Sigmoid colon (tissue), 7 donors: ENCODE results near the gene CSRP1. TPM values are rescaled to one million over a fixed set of nuclear protein-coding genes. Genes with fewer than 3 reads are reported as not detected.

Experiments
- DNase-seq: peaks from one replicate; pipeline ENCODE4 v3.0.0-alpha.2; 2019
- H3K27ac ChIP-seq, 4 donors: fragments of 200-600 bp; sonication (generic); one replicate each; pipeline ENCODE4 v1.5.1; 2016 to 2019; ENCODE audit warnings: mild to moderate bottlenecking in 1 of 4
- H3K27me3 ChIP-seq, 3 donors: fragments of 200-600 bp; sonication (generic); one replicate each; pipeline ENCODE4 v1.5.1; 2019; ENCODE audit warnings: mild to moderate bottlenecking in 1 of 3
- H3K36me3 ChIP-seq, 4 donors: fragments of 200-600 bp; sonication (generic); one replicate each; pipeline ENCODE4 v1.5.1; 2016 to 2019
- H3K4me1 ChIP-seq, 4 donors: fragments of 200-600 bp; sonication (generic); one replicate each; pipeline ENCODE4 v1.5.1; 2017 to 2019
- H3K4me3 ChIP-seq, 4 donors: fragments of 200-600 bp; sonication (generic); one replicate each; pipeline ENCODE4 v1.5.1; 2017 to 2019; ENCODE audit warnings: mild to moderate bottlenecking in 2 of 4, moderate library complexity in 1 of 4
- H3K9me3 ChIP-seq, 4 donors: fragments of 200-600 bp in 3 of 4; sonication (generic) in 3 of 4; one replicate each; pipeline versions ENCODE4 v1.5.1 to v1.6.1; 2013 to 2019
- EP300 ChIP-seq, 4 donors: sonication (generic); formaldehyde crosslinking; IDR thresholded peaks; one replicate each; pipeline ENCODE4 v1.6.1; 2017; ENCODE audit warnings: antibody characterized with exemption in 4 of 4
- POLR2A ChIP-seq, 2 donors: fragments of 450-650 bp; IDR thresholded peaks; one replicate each; pipeline ENCODE4 v1.6.1; 2016; ENCODE audit warnings: antibody characterized with exemption in 2 of 2, mild to moderate bottlenecking in 2 of 2, moderate library complexity in 2 of 2
- POLR2AphosphoS5 ChIP-seq, 4 donors: sonication (generic); formaldehyde crosslinking; IDR thresholded peaks; one replicate each; pipeline ENCODE4 v1.6.1; 2017; ENCODE audit warnings: antibody characterized with exemption in 4 of 4
- WGBS, 2 donors: extraction: QIAGEN DNeasy Blood & Tissue Kit; methylation state at CpG; one replicate each; pipeline ENCODE4 v1.1.7; 2013; 5-methylcytosine and 5-hydroxymethylcytosine counted together
- intact Hi-C: fragments of 100-400 bp; cut with DNase I; formaldehyde crosslinking; loops from one replicate; pipeline ENCODE4 v1.15.1; 2023
- polyA plus RNA-seq, 3 donors: library from polyadenylated mRNA; stranded (reverse); fragments of 200-250 nt; gene quantifications; one replicate each; pipeline ENCODE4 v1.2.3, GENCODE V29; 2013
- total RNA-seq, 4 donors: library from RNA; depleted of rRNA; stranded (reverse); fragments of >200 nt; gene quantifications; one replicate each; pipeline ENCODE4 v1.1.0, GENCODE V29; 2016
- TF ChIP-seq, protein P1 (sequence below), 4 experiments: fragments of 450-650 bp in 3 of 4; fragments of 200-600 bp in 1 of 4; IDR thresholded peaks; one replicate each; pipeline ENCODE4 v1.5.1; 2016 to 2019; ENCODE audit warnings: antibody characterized with exemption in 4 of 4, mild to moderate bottlenecking in 3 of 4, moderate library complexity in 2 of 4
- donor health status: healthy with polysubstance abuse.
- donor health status: Bipolar disorder and iron deficiency.
- donor health status: healthy.

Gene CSRP1
- total and polyA plus RNA-seq, 7 donors = 189 to 8,467 (median 4,737) TPM

DNA sequence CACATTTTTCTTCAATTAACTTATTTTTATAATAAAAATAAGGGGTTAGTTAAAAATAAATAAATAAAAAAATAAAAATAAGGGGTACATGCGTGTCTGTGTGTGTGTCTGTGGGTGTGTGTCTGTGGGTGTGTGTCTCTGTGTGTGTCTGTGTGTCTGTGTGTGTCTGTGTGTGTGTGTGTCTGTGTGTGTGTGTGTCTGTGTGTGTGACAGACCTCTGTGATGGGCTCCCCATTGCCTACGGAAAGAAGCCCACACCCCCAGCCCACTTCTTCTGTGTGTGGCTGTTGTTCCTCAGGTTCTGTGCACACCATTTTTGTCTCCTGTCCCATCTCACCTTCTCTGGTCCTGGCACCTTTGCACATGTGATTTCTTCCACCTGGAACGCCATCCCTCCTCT, 47.9 kb downstream of the CSRP1 start:
- peaks cover 0 to 79% (median 73%) of the 10 kb centered on the region in 4 donors for H3K4me1 ChIP-seq
- TF ChIP-seq, protein P1, sequence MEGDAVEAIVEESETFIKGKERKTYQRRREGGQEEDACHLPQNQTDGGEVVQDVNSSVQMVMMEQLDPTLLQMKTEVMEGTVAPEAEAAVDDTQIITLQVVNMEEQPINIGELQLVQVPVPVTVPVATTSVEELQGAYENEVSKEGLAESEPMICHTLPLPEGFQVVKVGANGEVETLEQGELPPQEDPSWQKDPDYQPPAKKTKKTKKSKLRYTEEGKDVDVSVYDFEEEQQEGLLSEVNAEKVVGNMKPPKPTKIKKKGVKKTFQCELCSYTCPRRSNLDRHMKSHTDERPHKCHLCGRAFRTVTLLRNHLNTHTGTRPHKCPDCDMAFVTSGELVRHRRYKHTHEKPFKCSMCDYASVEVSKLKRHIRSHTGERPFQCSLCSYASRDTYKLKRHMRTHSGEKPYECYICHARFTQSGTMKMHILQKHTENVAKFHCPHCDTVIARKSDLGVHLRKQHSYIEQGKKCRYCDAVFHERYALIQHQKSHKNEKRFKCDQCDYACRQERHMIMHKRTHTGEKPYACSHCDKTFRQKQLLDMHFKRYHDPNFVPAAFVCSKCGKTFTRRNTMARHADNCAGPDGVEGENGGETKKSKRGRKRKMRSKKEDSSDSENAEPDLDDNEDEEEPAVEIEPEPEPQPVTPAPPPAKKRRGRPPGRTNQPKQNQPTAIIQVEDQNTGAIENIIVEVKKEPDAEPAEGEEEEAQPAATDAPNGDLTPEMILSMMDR (IDR thresholded peaks at IDR 0.05) = no peak
- TF ChIP-seq POLR2AphosphoS5 (IDR thresholded peaks at IDR 0.05) = no peak
- TF ChIP-seq POLR2A (IDR thresholded peaks at IDR 0.05) = no peak
- TF ChIP-seq EP300 (IDR thresholded peaks at IDR 0.05) = no peak

DNA sequence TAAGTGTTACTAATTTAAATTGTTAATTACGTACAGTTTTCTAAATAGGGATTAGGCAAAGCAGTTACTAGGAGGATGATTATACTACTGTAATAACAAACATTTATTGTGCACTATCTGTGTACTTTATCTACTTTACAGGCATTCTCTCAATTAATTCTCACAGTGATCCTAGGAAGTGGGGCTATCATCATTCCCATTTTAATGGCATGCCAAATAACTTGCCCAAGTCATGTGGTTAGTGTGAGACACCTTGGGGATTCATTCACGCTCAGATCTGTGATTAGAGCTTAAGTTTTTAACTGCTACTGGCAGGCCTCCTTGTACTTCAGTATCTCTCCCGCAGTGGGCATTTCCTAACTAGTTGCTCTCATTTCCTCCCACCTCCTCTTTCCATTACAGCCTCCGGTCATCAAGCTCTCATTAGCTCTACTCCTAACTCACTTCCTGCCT, 49.4 kb downstream of the CSRP1 start:
- Histone ChIP-seq H3K9me3 (no peaks in the 10 kb centered on the region), H3K27me3 (no peaks in the 10 kb centered on the region), H3K27ac (peak overlapping the region; percentile 39 to 84 (median 82)), H3K4me3 (no peak overlapping the region), H3K36me3 (no peaks in the 10 kb centered on the region), H3K4me1 (peaks cover 0 to 64% (median 60%) of the 10 kb centered on the region in 4 donors)
- DNase-seq = no peak
- TF ChIP-seq POLR2A (IDR thresholded peaks at IDR 0.05) (no peak), EP300 (IDR thresholded peaks at IDR 0.05) (no peak), POLR2AphosphoS5 (IDR thresholded peaks at IDR 0.05) (no peak)
- TF ChIP-seq, protein P1 (IDR thresholded peaks at IDR 0.05) = no peak
- intact Hi-C loops = loop anchor here (2.0 kb wide), 1 partner anchor 51 kb away; no protein-coding TSS in a partner anchor
- WGBS, 2 donors = 66 to 75% methylated on average over 4 of the region's 4 CpGs

More for the DNA sequence above, 47.9 kb downstream of the CSRP1 start:
- Histone ChIP-seq H3K9me3 (no peaks in the 10 kb centered on the region), H3K36me3 (peaks cover 0 to 2% (median 0%) of the 10 kb centered on the region in 4 donors), H3K4me3 (no peak overlapping the region), H3K27me3 (no peaks in the 10 kb centered on the region), H3K27ac (peak overlapping the region in 3 of 4 donors; percentile 82 to 100 (median 99))
- no peak for DNase-seq
- intact Hi-C loops = no loop called here
- 86 to 92% methylated on average over 3 of the region's 3 CpGs for WGBS, 2 donors

DNA sequence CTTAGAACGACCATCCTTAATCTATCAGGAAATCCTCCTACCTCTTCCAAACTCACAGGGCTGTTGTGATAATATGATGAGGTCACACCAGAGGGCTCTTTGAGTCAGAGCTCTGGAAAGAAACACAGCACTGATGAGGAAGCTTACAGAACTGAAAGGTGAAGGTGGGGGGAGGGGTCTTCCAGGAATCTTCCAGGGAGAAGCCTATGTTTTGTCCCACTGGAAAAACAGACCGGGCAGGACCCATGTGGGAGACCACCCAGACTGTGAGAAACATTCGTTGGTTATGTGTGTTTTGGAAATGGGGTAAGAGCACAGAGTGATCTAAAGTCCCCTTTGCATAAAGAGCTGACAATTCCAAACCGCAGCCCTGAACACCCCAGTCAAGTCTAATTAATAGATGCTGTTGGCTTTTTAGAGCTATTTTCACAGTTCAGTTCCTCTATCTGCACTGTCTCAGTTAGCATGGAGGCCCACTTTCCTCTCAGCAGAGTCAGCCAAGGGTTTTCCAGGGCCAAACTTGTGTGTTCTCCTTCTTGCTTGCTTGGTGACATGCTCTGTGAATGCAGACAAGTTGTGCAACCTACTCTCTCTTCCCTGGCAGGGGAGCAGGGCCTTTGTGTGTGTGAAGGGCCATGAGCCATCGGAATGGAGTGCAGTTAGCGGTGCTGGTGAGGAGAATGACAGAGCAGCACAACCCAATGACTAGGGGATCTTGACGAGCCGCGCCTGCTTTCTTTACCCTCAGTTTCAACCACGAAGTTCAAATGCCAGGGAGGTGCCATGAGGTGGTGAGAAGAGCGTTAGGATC, 50.2 kb downstream of the CSRP1 start:
- intact Hi-C loops = loop anchor here (2.0 kb wide), 1 partner anchor 52 kb away; no protein-coding TSS in a partner anchor
- Histone ChIP-seq H3K4me3 (no peak overlapping the region), H3K36me3 (no peaks in the 10 kb centered on the region), H3K27ac (peak overlapping the region; percentile 39 to 84 (median 82)), H3K27me3 (no peaks in the 10 kb centered on the region), H3K4me1 (peaks cover 0 to 56% (median 52%) of the 10 kb centered on the region in 4 donors), H3K9me3 (no peaks in the 10 kb centered on the region)
- TF ChIP-seq POLR2AphosphoS5 (IDR thresholded peaks at IDR 0.05) (peak; percentile 69 to 87 (median 83)), EP300 (IDR thresholded peaks at IDR 0.05) (peak in 2 of 4 donors; percentile 10 to 66), POLR2A (IDR thresholded peaks at IDR 0.05) (no peak)
- TF ChIP-seq, protein P1 (IDR thresholded peaks at IDR 0.05) = no peak
- DNase-seq = peak; percentile 96
- 60 to 72% methylated on average over 11 of the region's 11 CpGs for WGBS, 2 donors

DNA sequence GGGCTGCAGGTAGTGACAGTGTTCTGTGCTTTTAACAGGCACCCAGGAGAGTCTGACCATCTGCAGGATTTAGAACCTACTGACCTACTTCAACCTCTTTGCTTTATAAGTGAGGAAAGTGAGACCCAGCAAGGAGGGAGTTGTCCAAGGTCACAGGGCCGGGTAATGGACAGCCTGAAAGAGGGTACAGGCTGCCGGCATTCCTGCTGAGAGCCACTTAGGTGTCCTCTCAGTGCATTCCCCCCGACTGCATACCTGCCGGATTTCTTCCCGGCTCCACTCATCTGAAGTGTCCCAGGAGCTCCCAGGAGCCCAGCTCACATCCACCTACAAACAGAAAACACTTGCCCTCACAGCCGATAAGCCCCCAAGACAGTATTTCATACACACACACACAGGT, 51.8 kb downstream of the CSRP1 start:
- TF ChIP-seq EP300 (IDR thresholded peaks at IDR 0.05) (no peak), POLR2AphosphoS5 (IDR thresholded peaks at IDR 0.05) (no peak), POLR2A (IDR thresholded peaks at IDR 0.05) (no peak)
- TF ChIP-seq, protein P1 (IDR thresholded peaks at IDR 0.05) = no peak
- DNase-seq = no peak
- H3K9me3 ChIP-seq = no peaks in the 10 kb centered on the region
- 69 to 78% methylated on average over 6 of the region's 6 CpGs for WGBS, 2 donors
- no peaks in the 10 kb centered on the region for H3K27me3 ChIP-seq
- peak overlapping the region in 3 of 4 donors; percentile 82 to 84 (median 82) for H3K27ac ChIP-seq
- H3K4me1 ChIP-seq = peaks cover 0 to 54% (median 51%) of the 10 kb centered on the region in 4 donors
- intact Hi-C loops = no loop called here
- H3K4me3 ChIP-seq = no peak overlapping the region
- no peaks in the 10 kb centered on the region for H3K36me3 ChIP-seq
